ENCODE results near the gene RFESD. TPM values are rescaled to one million over a fixed set of nuclear protein-coding genes. Genes with fewer than 3 reads are reported as not detected.
A peak's percentile ranks its signal among the peaks of the same experiment; 100 is the strongest.

The RFESD gene
- 1 to 10 TPM in 3 of 4 donors, under 1 TPM in 1; 0.63 to 3.7 (median 2.5) TPM for total RNA-seq

GRCh38 chr5:95646569-95647431 lies at the start of gene RFESD:
RFESD (plus strand) TSS chr5:95646777; CDS start chr5:95652272, 5,495 bp downstream.
- H3K27ac ChIP-seq: peak within 1 kb of the TSS; percentile 91 to 96 (median 95)
- DNase-seq: peak; percentile 99 to 100
- no peaks in the 10 kb centered on the region for H3K36me3 ChIP-seq
- H3K9me3 ChIP-seq: no peaks in the 10 kb centered on the region
- H3K27me3 ChIP-seq: no peaks in the 10 kb centered on the region
- intact Hi-C loops (cut with DNase I): loop anchor here (10.0 kb wide), 2 partner anchors 688 to 958 kb away; no protein-coding TSS in a partner anchor
- WGBS, 2 donors: 2 to 4% methylated on average over 38 to 60 of the region's 60 CpGs
- peak within 1 kb of the TSS in 2 of 3 donors; percentile 42 to 45 for H3K4me3 ChIP-seq (replicated peaks in 1 of 3)
- TF ChIP-seq CTCF (IDR thresholded peaks at IDR 0.05) (peak in 4 of 6 experiments; percentile 10 to 24 (median 18)), POLR2A (IDR thresholded peaks at IDR 0.05) (peak; percentile 68 to 97)
- H3K4me1 ChIP-seq: peaks cover 3 to 14% of the 10 kb centered on the region in 2 donors

- Histone ChIP-seq H3K4me1 (no peaks in the 10 kb centered on the region), H3K27ac (no peak overlapping the region), H3K36me3 (no peaks in the 10 kb centered on the region), H3K4me3 (replicated peaks in 1 of 3) (no peak overlapping the region), H3K9me3 (no peaks in the 10 kb centered on the region), H3K27me3 (no peaks in the 10 kb centered on the region)
- no peak for DNase-seq
- 93 to 94% methylated on average over 1 of the region's 1 CpG for WGBS, 2 donors
- TF ChIP-seq CTCF (IDR thresholded peaks at IDR 0.05) (no peak), POLR2A (IDR thresholded peaks at IDR 0.05) (no peak)
- intact Hi-C loops (cut with DNase I): no loop called here
Observed at GRCh38 chr5:95599252-95599651, 47.3 kb upstream of the RFESD start.

GRCh38 chr5:95600557-95600956 lies 46.0 kb upstream of the RFESD start:
- 91 to 97% methylated on average over 1 of the region's 1 CpG for WGBS, 2 donors
- Histone ChIP-seq H3K36me3 (no peaks in the 10 kb centered on the region), H3K4me3 (replicated peaks in 1 of 3) (no peak overlapping the region), H3K27me3 (no peaks in the 10 kb centered on the region), H3K27ac (no peak overlapping the region), H3K9me3 (no peaks in the 10 kb centered on the region), H3K4me1 (no peaks in the 10 kb centered on the region)
- no peak for DNase-seq
- intact Hi-C loops (cut with DNase I): no loop called here
- TF ChIP-seq POLR2A (IDR thresholded peaks at IDR 0.05) (no peak), CTCF (IDR thresholded peaks at IDR 0.05) (no peak)

GRCh38 chr5:95605786-95606185 lies 40.8 kb upstream of the RFESD start:
- intact Hi-C loops (cut with DNase I): no loop called here
- no peaks in the 10 kb centered on the region for H3K27me3 ChIP-seq
- WGBS, 2 donors: 96 to 98% methylated on average over 5 of the region's 5 CpGs

More at GRCh38 chr5:95605786-95606185, 40.8 kb upstream of the RFESD start:
- Histone ChIP-seq H3K4me1 (no peaks in the 10 kb centered on the region), H3K9me3 (no peaks in the 10 kb centered on the region), H3K4me3 (replicated peaks in 1 of 3) (no peak overlapping the region), H3K36me3 (no peaks in the 10 kb centered on the region), H3K27ac (no peak overlapping the region)
- no peak for TF ChIP-seq POLR2A (IDR thresholded peaks at IDR 0.05)
- TF ChIP-seq CTCF (IDR thresholded peaks at IDR 0.05): no peak
- no peak for DNase-seq
